Renal pelvis (tissue), 4 donors: ENCODE results near the gene WDR64. TPM values are rescaled to one million over a fixed set of nuclear protein-coding genes. Genes with fewer than 3 reads are reported as not detected.
"Not testable (repeated sequence)": the region's sequence is repeated elsewhere in the genome, so short reads cannot be mapped to it uniquely, and the experiment has no call there.

Source experiments
- DNase-seq: peaks from one replicate; pipeline ENCODE4 v3.0.0-alpha.2; 2013
- polyA plus RNA-seq, 3 donors: library from polyadenylated mRNA; unstranded; fragments of 120-200 nt; gene quantifications; one replicate each; pipeline ENCODE4 v1.2.1, GENCODE V29; 2013; ENCODE audit not compliant: insufficient read length in 3 of 3

The WDR64 gene
- polyA plus RNA-seq, 3 donors = 0.31 to 0.94 (median 0.56) TPM

GRCh38 chr1:241800640-241801039 is 148.6 kb downstream of the WDR64 start:
- no peak for DNase-seq

GRCh38 chr1:241802863-241803262 is 150.8 kb downstream of the WDR64 start:
- DNase-seq = no peak

- not testable (repeated sequence) for DNase-seq
Measured at GRCh38 chr1:241804706-241805105, 152.6 kb downstream of the WDR64 start.

GRCh38 chr1:241808265-241808664 is 156.2 kb downstream of the WDR64 start:
- DNase-seq = no peak

GRCh38 chr1:241810769-241811405 is 158.8 kb downstream of the WDR64 start:
- DNase-seq = no peak

GRCh38 chr1:241813768-241814320 is 161.8 kb downstream of the WDR64 start:
- no peak for DNase-seq

GRCh38 chr1:241816008-241816407 is 163.9 kb downstream of the WDR64 start:
- DNase-seq = no peak

- no peak for DNase-seq
Measured at GRCh38 chr1:241817331-241817792, 165.3 kb downstream of the WDR64 start.

- no peak for DNase-seq
Measured at GRCh38 chr1:241817956-241818612, 166.0 kb downstream of the WDR64 start.

- DNase-seq = no peak
Measured at GRCh38 chr1:241819340-241819866, 167.3 kb downstream of the WDR64 start.

- no peak for DNase-seq
Measured at GRCh38 chr1:241821363-241821762, 169.3 kb downstream of the WDR64 start.

- no peak for DNase-seq
Measured at GRCh38 chr1:241822846-241823245, 170.8 kb downstream of the WDR64 start.

- DNase-seq = no peak
Measured at GRCh38 chr1:241823925-241824324, 171.8 kb downstream of the WDR64 start.

GRCh38 chr1:241825581-241825980 is 173.5 kb downstream of the WDR64 start:
- DNase-seq = no peak

- not testable (repeated sequence) for DNase-seq
Measured at GRCh38 chr1:241826613-241827012, 174.5 kb downstream of the WDR64 start.

- no peak for DNase-seq
Measured at GRCh38 chr1:241827264-241827663, 175.2 kb downstream of the WDR64 start.

- no peak for DNase-seq
Measured at GRCh38 chr1:241828463-241829021, 176.5 kb downstream of the WDR64 start.

- no peak for DNase-seq
Measured at GRCh38 chr1:241829468-241829867, 177.4 kb downstream of the WDR64 start.

GRCh38 chr1:241834733-241835377 is 182.8 kb downstream of the WDR64 start:
- DNase-seq = peak; percentile 27

- no peak for DNase-seq
Measured at GRCh38 chr1:241836941-241837340, 184.9 kb downstream of the WDR64 start.

GRCh38 chr1:241837416-241837815 is 185.3 kb downstream of the WDR64 start:
- DNase-seq = no peak

- no peak for DNase-seq
Measured at GRCh38 chr1:241837901-241838300, 185.8 kb downstream of the WDR64 start.
